Measurements from ENCODE around the gene INKA2. TPM values are rescaled to one million over a fixed set of nuclear protein-coding genes. Genes with fewer than 3 reads are reported as not detected.
A peak's percentile ranks its signal among the peaks of the same experiment; 100 is the strongest.

INKA2 gene
- 14.7 TPM for total RNA-seq
- long read RNA-seq, full-length matches to known transcripts = 2 of 19 reads
- long read RNA-seq, partial matches to known transcripts = 0 of 19 reads
- long read RNA-seq, other reads (novel, unspliced or antisense) = 17 of 19 reads

DNA sequence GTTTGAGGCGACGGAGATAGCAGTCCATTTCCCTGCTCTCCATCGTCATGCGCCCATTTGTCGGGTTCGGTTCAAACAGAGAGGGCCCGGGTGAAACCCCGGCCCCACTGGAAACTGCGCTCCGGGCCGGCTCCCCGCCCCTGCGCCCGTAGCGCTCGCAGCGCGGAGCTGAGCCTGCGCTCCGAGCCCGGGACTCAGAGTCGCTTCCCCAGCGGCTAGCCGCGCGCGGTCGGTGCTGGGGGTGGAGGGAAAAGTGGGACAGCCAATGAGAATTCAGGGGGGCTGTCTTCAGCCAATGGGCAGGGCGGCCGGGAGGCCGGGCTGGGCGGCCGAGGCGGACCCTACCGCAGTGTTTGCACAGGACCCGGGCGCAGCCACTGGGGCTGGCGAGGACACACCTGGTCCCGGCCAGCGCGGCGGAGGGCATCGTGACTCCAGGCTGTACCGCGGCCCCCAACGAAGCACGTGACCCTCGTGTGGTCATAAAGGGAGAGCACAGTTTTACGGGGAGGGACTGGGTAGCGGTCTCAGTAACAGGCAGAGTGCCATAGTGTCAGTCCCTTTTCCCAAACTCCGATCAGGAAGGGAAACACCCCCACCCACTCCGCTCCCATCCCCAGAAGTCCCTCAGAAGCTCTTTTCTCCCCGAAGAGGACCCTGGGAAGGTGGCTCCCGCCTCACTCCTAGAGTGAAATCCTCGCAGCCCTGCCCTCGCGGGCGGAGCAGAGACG lies at the start of gene INKA2:
TSS of gene INKA2 (minus strand) at position 202 of the 731 bp plus-strand sequence. CDS start at position 49, 153 bp downstream.
- TF ChIP-seq, protein P1, sequence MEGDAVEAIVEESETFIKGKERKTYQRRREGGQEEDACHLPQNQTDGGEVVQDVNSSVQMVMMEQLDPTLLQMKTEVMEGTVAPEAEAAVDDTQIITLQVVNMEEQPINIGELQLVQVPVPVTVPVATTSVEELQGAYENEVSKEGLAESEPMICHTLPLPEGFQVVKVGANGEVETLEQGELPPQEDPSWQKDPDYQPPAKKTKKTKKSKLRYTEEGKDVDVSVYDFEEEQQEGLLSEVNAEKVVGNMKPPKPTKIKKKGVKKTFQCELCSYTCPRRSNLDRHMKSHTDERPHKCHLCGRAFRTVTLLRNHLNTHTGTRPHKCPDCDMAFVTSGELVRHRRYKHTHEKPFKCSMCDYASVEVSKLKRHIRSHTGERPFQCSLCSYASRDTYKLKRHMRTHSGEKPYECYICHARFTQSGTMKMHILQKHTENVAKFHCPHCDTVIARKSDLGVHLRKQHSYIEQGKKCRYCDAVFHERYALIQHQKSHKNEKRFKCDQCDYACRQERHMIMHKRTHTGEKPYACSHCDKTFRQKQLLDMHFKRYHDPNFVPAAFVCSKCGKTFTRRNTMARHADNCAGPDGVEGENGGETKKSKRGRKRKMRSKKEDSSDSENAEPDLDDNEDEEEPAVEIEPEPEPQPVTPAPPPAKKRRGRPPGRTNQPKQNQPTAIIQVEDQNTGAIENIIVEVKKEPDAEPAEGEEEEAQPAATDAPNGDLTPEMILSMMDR (IDR thresholded peaks at IDR 0.05) = no peak
- peak; percentile 92 for DNase-seq
- intact Hi-C loops (cut with DNase I) = no loop called here
- peak within 1 kb of the TSS; percentile 77 for H3K4me3 ChIP-seq
- no peaks in the 10 kb centered on the region for H3K9me3 ChIP-seq
- H3K27me3 ChIP-seq (ENCODE audit: low read depth) = no peaks in the 10 kb centered on the region
- peak within 1 kb of the TSS; percentile 90 for H3K27ac ChIP-seq
- peaks cover 40% of the 10 kb centered on the region for H3K4me1 ChIP-seq
- peak; percentile 94 for ATAC-seq
- H3K36me3 ChIP-seq = no peaks in the 10 kb centered on the region

DNA sequence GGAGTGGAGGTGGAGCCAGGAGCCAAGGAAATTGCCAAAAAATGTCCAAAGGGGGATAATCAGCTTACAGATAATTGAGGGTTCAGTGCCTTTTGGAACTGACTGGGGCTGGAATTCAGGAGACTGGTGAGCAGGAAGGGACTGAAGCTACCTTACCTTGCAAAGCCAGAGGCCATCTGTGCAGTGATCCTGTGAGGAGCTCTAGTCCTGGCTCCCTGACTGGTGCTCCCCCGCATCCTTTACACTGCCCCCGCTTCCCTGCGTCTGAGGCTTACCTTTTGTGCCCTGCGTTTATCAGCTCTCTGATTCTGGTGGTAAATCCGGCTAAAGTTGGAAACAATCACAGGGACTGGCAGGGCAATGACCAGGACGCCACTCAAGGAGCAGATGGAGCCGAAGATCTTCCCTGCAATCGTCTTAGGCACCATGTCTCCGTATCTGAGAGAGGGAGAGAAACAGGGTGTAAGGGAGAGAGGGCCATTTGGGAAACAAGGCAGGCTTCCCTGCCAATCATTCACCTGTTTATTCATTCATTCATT lies 47.5 kb upstream of the INKA2 start:
- TF ChIP-seq, protein P1 (IDR thresholded peaks at IDR 0.05) = no peak
- H3K4me3 ChIP-seq = no peak overlapping the region
- no peak for ATAC-seq
- H3K27ac ChIP-seq = no peak overlapping the region
- no peak for DNase-seq
- H3K9me3 ChIP-seq = no peaks in the 10 kb centered on the region
- no peaks in the 10 kb centered on the region for H3K27me3 ChIP-seq (ENCODE audit: low read depth)
- peaks cover 13% of the 10 kb centered on the region for H3K4me1 ChIP-seq
- intact Hi-C loops (cut with DNase I) = no loop called here
- H3K36me3 ChIP-seq = no peaks in the 10 kb centered on the region

DNA sequence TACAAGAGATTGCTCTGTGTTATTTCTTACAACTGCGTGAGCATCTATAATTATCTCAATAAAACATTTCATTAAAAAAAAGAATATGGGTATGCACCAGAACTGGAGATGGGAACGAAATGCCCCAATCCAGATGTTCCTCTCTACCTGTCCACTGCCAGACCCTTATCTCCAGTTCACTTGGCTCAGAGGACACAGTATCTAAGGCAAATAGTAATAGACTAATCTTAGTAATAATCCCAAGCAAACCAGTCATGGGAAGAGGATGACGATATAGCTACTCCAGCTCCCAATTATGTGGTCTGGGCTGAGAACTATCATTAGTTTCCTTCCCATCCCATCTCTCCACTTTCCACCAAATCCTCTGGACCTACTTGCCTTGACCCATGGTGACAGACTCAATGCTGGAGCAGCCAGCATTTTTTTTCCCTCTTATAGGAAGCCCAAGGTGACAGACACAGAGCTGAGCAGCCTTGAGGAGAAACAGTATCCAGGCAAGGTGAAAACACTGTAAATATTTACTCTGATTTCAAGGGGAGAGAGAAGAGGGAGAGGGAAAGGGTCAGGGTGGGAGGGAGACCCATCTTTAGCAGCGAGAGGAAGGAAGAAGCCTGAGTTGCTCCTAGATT lies 45.2 kb upstream of the INKA2 start:
- TF ChIP-seq, protein P1 (IDR thresholded peaks at IDR 0.05) = no peak
- Histone ChIP-seq H3K27ac (no peak overlapping the region), H3K36me3 (no peaks in the 10 kb centered on the region), H3K4me1 (peaks cover 8% of the 10 kb centered on the region), H3K27me3 (ENCODE audit: low read depth) (no peaks in the 10 kb centered on the region), H3K9me3 (no peaks in the 10 kb centered on the region), H3K4me3 (no peak overlapping the region)
- DNase-seq = no peak
- intact Hi-C loops (cut with DNase I) = no loop called here
- ATAC-seq = no peak

DNA sequence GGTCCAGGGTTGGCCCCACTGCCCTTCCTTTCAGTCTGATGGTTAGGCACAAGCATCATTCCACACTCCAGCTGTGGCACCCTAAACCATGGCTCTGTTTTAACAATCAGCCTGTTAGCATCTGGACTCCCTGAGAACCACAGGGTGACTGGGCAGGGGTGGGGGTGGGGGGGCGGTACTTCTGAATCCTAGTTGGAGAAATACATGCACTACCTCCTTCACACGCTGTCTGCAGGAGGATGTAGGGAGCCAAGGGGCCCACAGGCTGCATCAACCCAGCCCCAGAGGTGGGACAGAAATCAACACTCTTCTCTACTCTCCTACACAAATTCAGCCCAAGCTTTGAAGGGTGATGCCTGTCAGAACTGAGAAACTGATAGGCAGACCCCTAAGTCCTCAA lies 40.4 kb upstream of the INKA2 start:
- Histone ChIP-seq H3K36me3 (no peaks in the 10 kb centered on the region), H3K27me3 (ENCODE audit: low read depth) (no peaks in the 10 kb centered on the region), H3K9me3 (no peaks in the 10 kb centered on the region), H3K27ac (no peak overlapping the region), H3K4me3 (no peak overlapping the region), H3K4me1 (no peaks in the 10 kb centered on the region)
- ATAC-seq = no peak
- TF ChIP-seq, protein P1 (IDR thresholded peaks at IDR 0.05) = no peak
- DNase-seq = no peak
- intact Hi-C loops (cut with DNase I) = no loop called here

DNA sequence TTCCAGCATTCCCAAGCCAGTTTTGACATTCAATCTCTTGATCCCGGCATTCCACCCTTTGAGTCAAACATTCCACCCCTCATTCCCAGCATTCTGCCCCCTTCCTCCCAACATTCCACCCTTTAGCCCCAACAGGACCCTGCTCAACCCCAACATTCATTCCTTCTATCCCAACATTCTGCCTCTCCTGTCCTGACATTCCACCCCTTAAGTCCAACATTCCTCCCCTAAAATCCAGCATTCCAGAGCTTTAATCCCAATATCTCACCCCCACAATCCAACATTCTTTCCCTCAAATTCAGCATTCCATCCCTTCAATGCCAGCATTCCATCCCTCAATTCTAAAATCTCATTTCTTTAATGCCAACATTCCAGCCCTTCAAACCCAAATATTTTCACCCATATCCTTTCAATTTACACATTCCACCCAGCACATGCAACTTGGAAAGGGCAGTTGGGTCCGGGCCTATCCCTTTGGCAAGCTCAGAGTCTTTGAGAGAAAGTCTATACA lies 39.4 kb upstream of the INKA2 start:
- Histone ChIP-seq H3K27me3 (ENCODE audit: low read depth) (no peaks in the 10 kb centered on the region), H3K27ac (no peak overlapping the region), H3K9me3 (no peaks in the 10 kb centered on the region), H3K4me1 (no peaks in the 10 kb centered on the region), H3K36me3 (no peaks in the 10 kb centered on the region), H3K4me3 (no peak overlapping the region)
- ATAC-seq (no peak), DNase-seq (no peak)
- TF ChIP-seq, protein P1 (IDR thresholded peaks at IDR 0.05) = no peak
- intact Hi-C loops (cut with DNase I) = no loop called here
